GM23338 (cell line): ENCODE results near the gene CHRDL2.

Source experiments
- EZH2 ChIP-seq: fragments of 200-600 bp; sonication (generic); IDR thresholded peaks from one replicate; pipeline ENCODE4 v1.8.0; 2017; ENCODE audit warnings: antibody characterized with exemption, mild to moderate bottlenecking, low read depth; ENCODE audit not compliant: unreplicated experiment
- EZH2phosphoT487 ChIP-seq: fragments of 200-600 bp; sonication (generic); IDR thresholded peaks from one replicate; pipeline ENCODE4 v1.8.1; 2018; ENCODE audit warnings: antibody characterized with exemption; ENCODE audit not compliant: unreplicated experiment
- ZNF331 ChIP-seq: fragments of 250-450 bp; sonication (Bioruptor Pico); IDR thresholded peaks from 2 replicates; pipeline ENCODE4 v1.5.0; 2020; ENCODE audit warnings: low read depth, mild to moderate bottlenecking, moderate library complexity
- TF ChIP-seq, protein P1 (sequence below), 2 experiments: fragments of 200-600 bp in 1 of 2; sonication (generic) in 1 of 2; conservative IDR thresholded peaks; 2 replicates each; pipeline versions ENCODE4 v1.5.1 to v1.6.1; 2016 to 2017; ENCODE audit warnings: antibody characterized with exemption in 2 of 2, low read depth in 2 of 2, mild to moderate bottlenecking in 2 of 2, moderate library complexity in 1 of 2

DNA sequence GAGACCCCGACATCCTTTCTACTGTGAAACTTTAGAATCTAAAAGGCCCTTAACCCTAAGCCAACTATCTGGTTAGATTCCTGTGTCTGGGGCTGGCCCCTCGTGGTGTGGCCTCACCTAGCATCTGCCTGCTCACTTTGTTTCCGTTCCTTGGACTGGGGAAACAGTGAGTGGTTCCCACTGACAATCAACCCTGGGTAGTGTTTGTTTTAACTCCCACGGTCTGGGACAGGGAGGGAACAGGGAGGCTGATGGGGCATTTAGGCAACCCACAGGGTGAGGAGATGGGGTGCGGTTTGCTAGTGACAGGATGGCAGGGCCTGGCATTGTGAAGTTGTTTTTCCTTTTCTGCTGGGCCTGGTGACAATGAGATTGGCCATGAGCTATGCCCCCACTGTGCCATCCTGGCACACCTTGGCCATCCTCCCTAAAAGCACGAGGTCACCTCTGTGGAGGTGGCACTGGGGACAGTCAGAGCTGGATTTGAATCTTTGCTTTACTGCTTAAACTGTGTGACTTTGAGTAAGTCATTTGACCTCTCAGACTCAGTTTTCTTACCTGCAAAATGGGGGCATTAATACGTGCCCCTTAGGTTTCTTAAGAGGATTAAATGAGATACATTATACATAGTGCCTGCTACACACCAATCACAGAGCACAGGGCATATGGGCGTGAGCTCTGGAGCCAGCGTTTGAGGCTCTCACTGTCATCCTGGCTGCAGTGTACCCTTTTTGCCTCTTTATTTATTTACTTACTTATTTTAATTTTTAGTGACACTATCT, 31.4 kb downstream of the CHRDL2 start:
- TF ChIP-seq, protein P1, sequence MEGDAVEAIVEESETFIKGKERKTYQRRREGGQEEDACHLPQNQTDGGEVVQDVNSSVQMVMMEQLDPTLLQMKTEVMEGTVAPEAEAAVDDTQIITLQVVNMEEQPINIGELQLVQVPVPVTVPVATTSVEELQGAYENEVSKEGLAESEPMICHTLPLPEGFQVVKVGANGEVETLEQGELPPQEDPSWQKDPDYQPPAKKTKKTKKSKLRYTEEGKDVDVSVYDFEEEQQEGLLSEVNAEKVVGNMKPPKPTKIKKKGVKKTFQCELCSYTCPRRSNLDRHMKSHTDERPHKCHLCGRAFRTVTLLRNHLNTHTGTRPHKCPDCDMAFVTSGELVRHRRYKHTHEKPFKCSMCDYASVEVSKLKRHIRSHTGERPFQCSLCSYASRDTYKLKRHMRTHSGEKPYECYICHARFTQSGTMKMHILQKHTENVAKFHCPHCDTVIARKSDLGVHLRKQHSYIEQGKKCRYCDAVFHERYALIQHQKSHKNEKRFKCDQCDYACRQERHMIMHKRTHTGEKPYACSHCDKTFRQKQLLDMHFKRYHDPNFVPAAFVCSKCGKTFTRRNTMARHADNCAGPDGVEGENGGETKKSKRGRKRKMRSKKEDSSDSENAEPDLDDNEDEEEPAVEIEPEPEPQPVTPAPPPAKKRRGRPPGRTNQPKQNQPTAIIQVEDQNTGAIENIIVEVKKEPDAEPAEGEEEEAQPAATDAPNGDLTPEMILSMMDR (conservative IDR thresholded peaks at IDR 0.05; ENCODE audit: low read depth in 2 of 2) = no peak
- TF ChIP-seq EZH2 = no peak
- TF ChIP-seq EZH2phosphoT487 = no peak
- no peak for TF ChIP-seq ZNF331 (CRISPR knock-in tag)
